SK-N-SH (cell line): Measurements from ENCODE around the gene ACTL7A. TPM values are rescaled to one million over a fixed set of nuclear protein-coding genes. Genes with fewer than 3 reads are reported as not detected.

Experiments
- CTCF ChIA-PET: fragments of 300-600, 350-600 bp; formaldehyde crosslinking; extraction: SDS; loops from one replicate; lab custom pipeline; 2021; lab: Yijun Ruan, JAX
- POLR2A ChIA-PET: fragments of 350-600 bp; sonication (Branson Sonifier 250); formaldehyde crosslinking; extraction: SDS; loops from one replicate; lab custom pipeline; 2020; ENCODE audit warnings: antibody characterized with exemption, inconsistent platforms; lab: Yijun Ruan, JAX
- DNase-seq: peaks from one replicate; pipeline ENCODE4 v3.0.0; 2012
- H2AFZ ChIP-seq: fragments of 200-600 bp; sonication (generic); 2 replicates; pipeline ENCODE4 v1.8.1; 2016; ENCODE audit warnings: antibody characterized with exemption, mild to moderate bottlenecking, low read depth
- H3F3A ChIP-seq: fragments of 200-600 bp; sonication (generic); replicated peaks from 2 replicates; pipeline ENCODE3; 2016; ENCODE audit warnings: antibody characterized with exemption, mild to moderate bottlenecking; ENCODE audit not compliant: insufficient read depth
- H3K27ac ChIP-seq, 2 experiments: fragments of 200-500 bp in 1 of 2; fragments of 200-600 bp in 1 of 2; sonication (Bioruptor generic) in 1 of 2; sonication (generic), shearing (Covaris generic) in 1 of 2; 2 replicates each; pipeline versions ENCODE4 v1.5.1 to v1.6.1; 2014 to 2016; ENCODE audit warnings: low read depth in 2 of 2, inconsistent platforms in 1 of 2, low read length in 1 of 2, mild to moderate bottlenecking in 1 of 2, mixed read lengths in 1 of 2
- H3K27me3 ChIP-seq: fragments of 200-600 bp; sonication (generic), shearing (Covaris generic); 2 replicates; pipeline ENCODE4 v1.6.1; 2016; ENCODE audit warnings: mixed run types; ENCODE audit not compliant: insufficient read depth
- H3K36me3 ChIP-seq, 2 experiments: fragments of 200-500 bp in 1 of 2; fragments of 200-600 bp in 1 of 2; sonication (Bioruptor generic) in 1 of 2; sonication (generic) in 1 of 2; replicated peaks in 1 of 2; 2 replicates each; pipeline versions ENCODE3 to v1.5.1; 2014 to 2016; ENCODE audit warnings: low read length in 1 of 2, mild to moderate bottlenecking in 1 of 2; ENCODE audit not compliant: insufficient read depth in 2 of 2, control insufficient read depth in 1 of 2
- H3K4me1 ChIP-seq, 2 experiments: fragments of 200-500 bp in 1 of 2; fragments of 200-600 bp in 1 of 2; sonication (Bioruptor generic) in 1 of 2; sonication (generic), shearing (Covaris generic) in 1 of 2; 2 replicates each; pipeline versions ENCODE4 v1.5.1 to v1.6.1; 2014 to 2016; ENCODE audit warnings: low read depth in 1 of 2, low read length in 1 of 2, mixed run types in 1 of 2; ENCODE audit not compliant: insufficient read depth in 2 of 2, control insufficient read depth in 1 of 2
- H3K4me2 ChIP-seq: fragments of 200-600 bp; sonication (generic), shearing (Covaris generic); 2 replicates; pipeline ENCODE4 v1.6.1; 2017; ENCODE audit warnings: mixed run types
- H3K4me3 ChIP-seq, 2 experiments: fragments of 200-500 bp in 1 of 2; fragments of 200-600 bp in 1 of 2; sonication (Bioruptor generic) in 1 of 2; sonication (generic), shearing (Covaris generic) in 1 of 2; 2 replicates each; pipeline versions ENCODE4 v1.5.1 to v1.8.1; 2014 to 2016; ENCODE audit warnings: low read depth in 2 of 2, inconsistent platforms in 1 of 2, low read length in 1 of 2, mild to moderate bottlenecking in 1 of 2, mixed read lengths in 1 of 2, moderate library complexity in 1 of 2
- H3K79me2 ChIP-seq: fragments of 200-600 bp; sonication (generic); 2 replicates; pipeline ENCODE4 v1.8.1; 2017; ENCODE audit warnings: mild to moderate bottlenecking; ENCODE audit not compliant: insufficient read depth
- H3K9ac ChIP-seq: fragments of 200-600 bp; sonication (generic); 2 replicates; pipeline ENCODE4 v1.6.1; 2017; ENCODE audit warnings: mixed run types
- H3K9me2 ChIP-seq: fragments of 200-600 bp; sonication (generic); 2 replicates; pipeline ENCODE4 v1.6.1; 2017; ENCODE audit warnings: mixed run types
- H3K9me3 ChIP-seq: fragments of 200-600 bp; sonication (generic); 2 replicates; pipeline ENCODE4 v1.6.1; 2017; ENCODE audit warnings: mixed run types, mild to moderate bottlenecking, moderate library complexity
- H4K20me1 ChIP-seq: fragments of 200-600 bp; sonication (generic); 2 replicates; pipeline ENCODE4 v1.6.1; 2017; ENCODE audit warnings: mild to moderate bottlenecking, mixed run types; ENCODE audit not compliant: insufficient read depth
- ELF1 ChIP-seq: IDR thresholded peaks from 2 replicates; pipeline ENCODE4 v1.4.0; 2012
- EZH2phosphoT487 ChIP-seq: fragments of 200-600 bp; sonication (generic); IDR thresholded peaks from 2 replicates; pipeline ENCODE4 v1.6.1; 2017; ENCODE audit warnings: low read depth, mixed run types, mild to moderate bottlenecking, antibody characterized with exemption, moderate library complexity, borderline replicate concordance
- FOSL2 ChIP-seq: IDR thresholded peaks from 2 replicates; pipeline ENCODE4 v1.4.0; 2012; ENCODE audit warnings: low read depth, mild to moderate bottlenecking, moderate library complexity, borderline replicate concordance
- IRF3 ChIP-seq: fragments of 150-350 bp; IDR thresholded peaks from 2 replicates; pipeline ENCODE4 v1.6.1; 2016; ENCODE audit warnings: mild to moderate bottlenecking, low read depth, low read length
- MEF2A ChIP-seq: IDR thresholded peaks from 2 replicates; pipeline ENCODE4 v1.4.0; 2012; ENCODE audit warnings: low read depth, borderline replicate concordance
- MXI1 ChIP-seq: IDR thresholded peaks from 2 replicates; pipeline ENCODE4 v1.6.1; 2012; ENCODE audit warnings: mild to moderate bottlenecking, low read depth, low read length, improper control_type of control experiment
- NRF1 ChIP-seq: IDR thresholded peaks from 2 replicates; pipeline ENCODE4 v1.6.1; 2012; ENCODE audit warnings: low read depth, mild to moderate bottlenecking, low read length
- RAD21 ChIP-seq: IDR thresholded peaks from 2 replicates; pipeline ENCODE4 v1.6.1; 2012; ENCODE audit warnings: mild to moderate bottlenecking, low read length
- SIN3A ChIP-seq: IDR thresholded peaks from 2 replicates; pipeline ENCODE4 v1.6.1; 2012; ENCODE audit warnings: low read depth, mild to moderate bottlenecking, low read length, moderate library complexity, borderline replicate concordance
- SMC3 ChIP-seq: IDR thresholded peaks from 2 replicates; pipeline ENCODE4 v1.6.1; 2012; ENCODE audit warnings: low read depth, low read length, improper control_type of control experiment
- TAF1 ChIP-seq: IDR thresholded peaks from 2 replicates; pipeline ENCODE4 v1.6.1; 2012; ENCODE audit warnings: low read depth, mild to moderate bottlenecking, low read length, moderate library complexity, borderline replicate concordance
- TEAD4 ChIP-seq: IDR thresholded peaks from 2 replicates; pipeline ENCODE4 v1.4.0; 2012; ENCODE audit warnings: mild to moderate bottlenecking, borderline replicate concordance; ENCODE audit not compliant: insufficient read depth
- YY1 ChIP-seq: IDR thresholded peaks from 2 replicates; pipeline ENCODE4 v1.4.0; 2012; ENCODE audit warnings: low read depth, mild to moderate bottlenecking
- WGBS: methylation state at CpG from one replicate; pipeline ENCODE4 v1.1.6; 2017; ENCODE audit warnings: low lambda C conversion rate; 5-methylcytosine and 5-hydroxymethylcytosine counted together
- polyA plus RNA-seq, 3 experiments: library from polyadenylated mRNA; depleted of rRNA; stranded (reverse); fragments of >200 nt; gene quantifications; 2 replicates each; pipeline ENCODE4 v1.2.3, GENCODE V29; 2012
- TF ChIP-seq, protein P1 (sequence below): IDR thresholded peaks from 2 replicates; pipeline ENCODE4 v1.4.0; 2012; ENCODE audit warnings: low read depth, borderline replicate concordance
- TF ChIP-seq, protein P2 (sequence below): IDR thresholded peaks from 2 replicates; pipeline ENCODE4; 2012

Gene ACTL7A
- polyA plus RNA-seq, 1 of the 3 experiments (the other 2 are of a cell fraction), result not detected

- POLR2A ChIA-PET, result no interaction called here
- no peak overlapping the region for H3K9ac ChIP-seq
Measured at GRCh38 chr9:108866001-108866420, 3.9 kb downstream of the ACTL7A start.

GRCh38 chr9:108867116-108867515 is 5.0 kb downstream of the ACTL7A start:
- H4K20me1 ChIP-seq, result no peaks in the 10 kb centered on the region
- no peaks in the 10 kb centered on the region for H3K9me2 ChIP-seq
- H3K27ac ChIP-seq, result no peak overlapping the region
- H3K4me3 ChIP-seq, result no peak overlapping the region
- no peaks in the 10 kb centered on the region for H3K9me3 ChIP-seq
- no peaks in the 10 kb centered on the region for H3F3A ChIP-seq
- H3K4me1 ChIP-seq, result no peaks in the 10 kb centered on the region
- no peak overlapping the region for H3K9ac ChIP-seq
- CTCF ChIA-PET, result interaction anchor here (1.2 kb wide), 1 partner anchor 17 kb away, joined by 3 read pairs; no protein-coding TSS in a partner anchor
- POLR2A ChIA-PET, result no interaction called here
- no peaks in the 10 kb centered on the region for H3K79me2 ChIP-seq
- no peak overlapping the region for H3K4me2 ChIP-seq
- no peaks in the 10 kb centered on the region for H3K27me3 ChIP-seq
- no peak for DNase-seq
- no peak for TF ChIP-seq TAF1
- TF ChIP-seq RAD21, result no peak
- no peak for TF ChIP-seq IRF3
- TF ChIP-seq MXI1, result no peak
- TF ChIP-seq SIN3A, result no peak
- TF ChIP-seq YY1, result no peak
- peaks cover 18 to 40% of the 10 kb centered on the region in 2 experiments for H3K36me3 ChIP-seq
- no peak overlapping the region for H2AFZ ChIP-seq

More at GRCh38 chr9:108866001-108866420, 3.9 kb downstream of the ACTL7A start:
- Histone ChIP-seq H3K27ac (no peak overlapping the region), H3K9me3 (no peaks in the 10 kb centered on the region), H3K79me2 (no peaks in the 10 kb centered on the region), H3K4me3 (no peak overlapping the region), H3K27me3 (no peaks in the 10 kb centered on the region), H4K20me1 (no peaks in the 10 kb centered on the region), H3K4me2 (no peak overlapping the region), H2AFZ (no peak overlapping the region), H3K36me3 (peaks cover 7 to 30% of the 10 kb centered on the region in 2 experiments), H3F3A (no peaks in the 10 kb centered on the region), H3K9me2 (no peaks in the 10 kb centered on the region), H3K4me1 (no peaks in the 10 kb centered on the region)
- DNase-seq, result no peak
- CTCF ChIA-PET, result interaction anchor here (1.2 kb wide), 1 partner anchor 18 kb away, joined by 3 read pairs; no protein-coding TSS in a partner anchor
- no peak for TF ChIP-seq FOSL2
- TF ChIP-seq YY1, result no peak
- 76% methylated on average over 2 of the region's 2 CpGs for WGBS

GRCh38 chr9:108867829-108868228 is 5.8 kb downstream of the ACTL7A start:
- Histone ChIP-seq H2AFZ (no peak overlapping the region), H3K36me3 (peaks cover 20 to 42% of the 10 kb centered on the region in 2 experiments), H4K20me1 (no peaks in the 10 kb centered on the region), H3K27ac (no peak overlapping the region), H3K9ac (no peak overlapping the region), H3F3A (no peaks in the 10 kb centered on the region), H3K4me2 (no peak overlapping the region), H3K9me3 (no peaks in the 10 kb centered on the region), H3K9me2 (no peaks in the 10 kb centered on the region), H3K4me3 (no peak overlapping the region), H3K79me2 (no peaks in the 10 kb centered on the region), H3K27me3 (no peaks in the 10 kb centered on the region), H3K4me1 (no peaks in the 10 kb centered on the region)
- CTCF ChIA-PET, result no interaction called here
- no peak for DNase-seq
- 97% methylated on average over 4 of the region's 4 CpGs for WGBS
- POLR2A ChIA-PET, result no interaction called here
- TF ChIP-seq TEAD4 (no peak), EZH2phosphoT487 (no peak), MEF2A (no peak), ELF1 (no peak), YY1 (no peak), SMC3 (no peak), NRF1 (no peak)
- TF ChIP-seq, protein P1, sequence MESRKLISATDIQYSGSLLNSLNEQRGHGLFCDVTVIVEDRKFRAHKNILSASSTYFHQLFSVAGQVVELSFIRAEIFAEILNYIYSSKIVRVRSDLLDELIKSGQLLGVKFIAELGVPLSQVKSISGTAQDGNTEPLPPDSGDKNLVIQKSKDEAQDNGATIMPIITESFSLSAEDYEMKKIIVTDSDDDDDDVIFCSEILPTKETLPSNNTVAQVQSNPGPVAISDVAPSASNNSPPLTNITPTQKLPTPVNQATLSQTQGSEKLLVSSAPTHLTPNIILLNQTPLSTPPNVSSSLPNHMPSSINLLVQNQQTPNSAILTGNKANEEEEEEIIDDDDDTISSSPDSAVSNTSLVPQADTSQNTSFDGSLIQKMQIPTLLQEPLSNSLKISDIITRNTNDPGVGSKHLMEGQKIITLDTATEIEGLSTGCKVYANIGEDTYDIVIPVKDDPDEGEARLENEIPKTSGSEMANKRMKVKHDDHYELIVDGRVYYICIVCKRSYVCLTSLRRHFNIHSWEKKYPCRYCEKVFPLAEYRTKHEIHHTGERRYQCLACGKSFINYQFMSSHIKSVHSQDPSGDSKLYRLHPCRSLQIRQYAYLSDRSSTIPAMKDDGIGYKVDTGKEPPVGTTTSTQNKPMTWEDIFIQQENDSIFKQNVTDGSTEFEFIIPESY, result no peak
- TF ChIP-seq, protein P2, sequence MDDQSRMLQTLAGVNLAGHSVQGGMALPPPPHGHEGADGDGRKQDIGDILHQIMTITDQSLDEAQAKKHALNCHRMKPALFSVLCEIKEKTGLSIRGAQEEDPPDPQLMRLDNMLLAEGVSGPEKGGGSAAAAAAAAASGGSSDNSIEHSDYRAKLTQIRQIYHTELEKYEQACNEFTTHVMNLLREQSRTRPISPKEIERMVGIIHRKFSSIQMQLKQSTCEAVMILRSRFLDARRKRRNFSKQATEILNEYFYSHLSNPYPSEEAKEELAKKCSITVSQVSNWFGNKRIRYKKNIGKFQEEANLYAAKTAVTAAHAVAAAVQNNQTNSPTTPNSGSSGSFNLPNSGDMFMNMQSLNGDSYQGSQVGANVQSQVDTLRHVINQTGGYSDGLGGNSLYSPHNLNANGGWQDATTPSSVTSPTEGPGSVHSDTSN, result no peak
